OCI-LY7 (cell line): ENCODE data around the gene KCNK4. TPM values are rescaled to one million over a fixed set of nuclear protein-coding genes. Genes with fewer than 3 reads are reported as not detected.

Source experiments
- BruUV-seq: library from RNA; stranded (reverse); fragments of 400-500 nt; replicated peaks from 2 replicates; lab custom pipeline; 2021; lab: Mats Ljungman, UMichigan
- CTCF ChIA-PET: fragments of 300-600 bp; sonication (Branson Sonifier 250); formaldehyde crosslinking; loops from one replicate; lab custom pipeline; 2022; ENCODE audit warnings: antibody characterized with exemption; ENCODE audit not compliant: unreplicated experiment; lab: Charles Lee
- POLR2A ChIA-PET: fragments of 300-600 bp; sonication (Branson Sonifier 250); formaldehyde crosslinking; loops from one replicate; lab custom pipeline; 2022; ENCODE audit warnings: antibody characterized with exemption; lab: Charles Lee
- DNase-seq: peaks from one replicate; pipeline ENCODE4 v3.0.0-alpha.2; 2015; ENCODE audit warnings: low spot score
- H2AFZ ChIP-seq: fragments of 200-600 bp; sonication (generic), shearing (Covaris generic); 2 replicates; pipeline ENCODE4 v1.6.1; 2014; ENCODE audit warnings: mild to moderate bottlenecking, antibody characterized with exemption, low read length, moderate library complexity
- H3K27ac ChIP-seq: fragments of 200-600 bp; sonication (generic); 2 replicates; pipeline ENCODE4 v1.5.1; 2014; ENCODE audit warnings: mixed run types, low read depth, mild to moderate bottlenecking, moderate library complexity, low read length, inconsistent platforms; ENCODE audit not compliant: poor library complexity, severe bottlenecking
- H3K36me3 ChIP-seq: fragments of 200-600 bp; sonication (generic); 2 replicates; pipeline ENCODE4 v1.6.1; 2014; ENCODE audit warnings: mild to moderate bottlenecking, antibody characterized with exemption, low read length, moderate library complexity, mixed read lengths; ENCODE audit not compliant: insufficient read depth
- H3K4me1 ChIP-seq: fragments of 200-600 bp; sonication (generic); 2 replicates; pipeline ENCODE4 v1.5.1; 2014; ENCODE audit warnings: mild to moderate bottlenecking, low read length; ENCODE audit not compliant: insufficient read depth, poor library complexity, severe bottlenecking
- H3K4me2 ChIP-seq: fragments of 200-600 bp; sonication (generic); 2 replicates; pipeline ENCODE4 v1.6.1; 2014; ENCODE audit warnings: mild to moderate bottlenecking, low read length
- H3K4me3 ChIP-seq: fragments of 200-600 bp; sonication (generic); 2 replicates; pipeline ENCODE4 v1.5.1; 2014; ENCODE audit warnings: mild to moderate bottlenecking, low read depth, low read length; ENCODE audit not compliant: poor library complexity, severe bottlenecking
- H3K79me2 ChIP-seq: fragments of 200-600 bp; sonication (generic); 2 replicates; pipeline ENCODE4 v1.6.1; 2016; ENCODE audit warnings: low read depth, mild to moderate bottlenecking, low read length, moderate library complexity, mixed read lengths; ENCODE audit not compliant: insufficient read depth
- H3K9me2 ChIP-seq: fragments of 200-600 bp; sonication (generic); 2 replicates; pipeline ENCODE4 v1.6.1; 2016; ENCODE audit warnings: mild to moderate bottlenecking, low read length, mixed read lengths; ENCODE audit not compliant: insufficient read depth
- H3K9me3 ChIP-seq: fragments of 200-600 bp; sonication (generic); 2 replicates; pipeline ENCODE4 v1.6.1; 2014; ENCODE audit warnings: mild to moderate bottlenecking, mixed run types, low read length, mixed read lengths
- H4K20me1 ChIP-seq: fragments of 200-600 bp; sonication (generic); 2 replicates; pipeline ENCODE4 v1.6.1; 2014; ENCODE audit warnings: mild to moderate bottlenecking, antibody characterized with exemption, low read length, moderate library complexity, mixed read lengths; ENCODE audit not compliant: insufficient read depth
- CTCF ChIP-seq: fragments of 200-600 bp; sonication (generic); conservative IDR thresholded peaks from 2 replicates; pipeline ENCODE4 v1.5.1; 2014; ENCODE audit warnings: mild to moderate bottlenecking, antibody characterized with exemption, low read length, moderate library complexity, mixed read lengths
- EZH2phosphoT487 ChIP-seq: fragments of 200-600 bp; sonication (generic); IDR thresholded peaks from 2 replicates; pipeline ENCODE4 v1.6.1; 2018; ENCODE audit warnings: low read depth, borderline replicate concordance, mild to moderate bottlenecking, mixed run types, antibody characterized with exemption, low read length, moderate library complexity, mixed read lengths
- intact Hi-C: fragments of 100-400 bp; cut with micrococcal nuclease; formaldehyde crosslinking; loops from one replicate; pipeline ENCODE4 v1.10.0; 2022; ENCODE audit not compliant: unreplicated experiment
- total RNA-seq, 2 experiments: library from RNA; depleted of rRNA in 1 of 2; stranded (reverse); fragments of >200 nt in 1 of 2; shearing (Covaris generic) in 1 of 2; gene quantifications; 2 replicates each; pipeline ENCODE4 v1.2.3, GENCODE V29; 2014 to 2022

KCNK4 gene
- total RNA-seq, 2 experiments from 2014 or later = 0.80 to 0.95 TPM

- DNase-seq = no peak
- H3K4me3 ChIP-seq = no peak overlapping the region
- intact Hi-C loops = no loop called here
- H4K20me1 ChIP-seq = no peaks in the 10 kb centered on the region
- no peak overlapping the region for H3K4me2 ChIP-seq
- ChIA-PET POLR2A (no interaction called here), CTCF (no interaction called here)
- peaks cover 17% of the 10 kb centered on the region for H3K79me2 ChIP-seq
- no peak overlapping the region for H2AFZ ChIP-seq
- peaks cover 16% of the 10 kb centered on the region for H3K36me3 ChIP-seq
- H3K9me2 ChIP-seq = no peaks in the 10 kb centered on the region
- H3K4me1 ChIP-seq = peaks cover 65% of the 10 kb centered on the region
- no peak overlapping the region for H3K27ac ChIP-seq
- no TSS peak for BruUV-seq
- TF ChIP-seq CTCF = no peak
- no peak for TF ChIP-seq EZH2phosphoT487
- no peaks in the 10 kb centered on the region for H3K9me3 ChIP-seq
Measured at GRCh38 chr11:64248578-64248977, 42.5 kb upstream of the KCNK4 start.

DNA sequence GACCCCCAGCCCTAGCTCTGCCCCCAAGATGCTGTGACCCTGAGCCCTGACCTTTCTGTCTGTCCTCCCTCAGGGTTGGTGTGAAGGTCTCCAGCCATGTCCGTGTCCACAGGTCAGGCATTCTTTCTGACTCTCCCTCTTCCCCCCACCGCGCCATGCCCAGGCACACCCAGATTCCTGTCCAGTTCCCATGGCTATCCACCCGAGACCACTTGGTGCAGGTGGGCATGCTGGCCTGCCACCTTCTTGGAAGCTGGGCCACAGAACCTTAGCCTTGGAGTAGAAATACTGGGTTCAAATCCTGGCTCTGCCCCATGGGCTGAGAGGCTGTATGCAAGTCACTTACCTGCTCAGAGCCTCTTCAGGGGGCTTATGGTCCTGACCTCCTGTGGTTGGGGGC is 42.1 kb upstream of the KCNK4 start:
- no peak overlapping the region for H3K4me3 ChIP-seq
- H3K9me3 ChIP-seq = no peaks in the 10 kb centered on the region
- H3K9me2 ChIP-seq = no peaks in the 10 kb centered on the region
- no peak overlapping the region for H2AFZ ChIP-seq
- no peak for TF ChIP-seq EZH2phosphoT487
- no peak for TF ChIP-seq CTCF
- peaks cover 12% of the 10 kb centered on the region for H3K36me3 ChIP-seq
- BruUV-seq = no TSS peak
- H4K20me1 ChIP-seq = no peaks in the 10 kb centered on the region
- ChIA-PET POLR2A (no interaction called here), CTCF (interaction anchor here (0.8 kb wide), 1 partner anchor 9 kb away, joined by 3 read pairs; no protein-coding TSS in a partner anchor)
- H3K79me2 ChIP-seq = peaks cover 17% of the 10 kb centered on the region
- peak overlapping the region; percentile 24; the same call in 1 of the 2 replicates for H3K4me2 ChIP-seq
- peaks cover 64% of the 10 kb centered on the region for H3K4me1 ChIP-seq
- H3K27ac ChIP-seq = no peak overlapping the region
- intact Hi-C loops = no loop called here
- DNase-seq = no peak

GRCh38 chr11:64249563-64250414 is 41.3 kb upstream of the KCNK4 start:
- Histone ChIP-seq H3K4me2 (peak overlapping the region; percentile 24; the same call in 1 of the 2 replicates), H3K9me2 (no peaks in the 10 kb centered on the region), H4K20me1 (no peaks in the 10 kb centered on the region), H3K27ac (no peak overlapping the region), H3K4me3 (no peak overlapping the region), H3K36me3 (peaks cover 5% of the 10 kb centered on the region; the same call in 1 of the 2 replicates), H3K9me3 (no peaks in the 10 kb centered on the region), H3K79me2 (peaks cover 15% of the 10 kb centered on the region), H3K4me1 (peaks cover 60% of the 10 kb centered on the region), H2AFZ (no peak overlapping the region)
- ChIA-PET POLR2A (interaction anchor here (0.7 kb wide), 1 partner anchor 68 kb away, joined by 3 read pairs; the partner anchor contains the start of gene PRDX5), CTCF (interaction anchor here (0.8 to 1.4 kb wide), 2 partner anchors 9 to 45 kb away, joined by 3 read pairs; no protein-coding TSS in a partner anchor)
- no TSS peak for BruUV-seq
- DNase-seq = no peak
- intact Hi-C loops = no loop called here
- TF ChIP-seq CTCF (no peak), EZH2phosphoT487 (no peak)
